Ramos (cell line): ENCODE data around the gene AUH.
"Not testable (repeated sequence)": the region's sequence is repeated elsewhere in the genome, so short reads cannot be mapped to it uniquely, and the experiment has no call there.

ENCODE experiments used
- in situ Hi-C: fragments of 300-500 bp; cut with MboI; formaldehyde crosslinking; loops from one replicate; pipeline ENCODE4 v1.14.3; 2022; ENCODE audit warnings: low sequenced_read_pairs; ENCODE audit not compliant: unreplicated experiment

AUH gene

GRCh38 chr9:91214867-91215266 lies 146.9 kb downstream of the AUH start:
- in situ Hi-C loops: no loop called here

GRCh38 chr9:91214086-91214485 lies 147.6 kb downstream of the AUH start:
- in situ Hi-C loops: no loop called here

DNA sequence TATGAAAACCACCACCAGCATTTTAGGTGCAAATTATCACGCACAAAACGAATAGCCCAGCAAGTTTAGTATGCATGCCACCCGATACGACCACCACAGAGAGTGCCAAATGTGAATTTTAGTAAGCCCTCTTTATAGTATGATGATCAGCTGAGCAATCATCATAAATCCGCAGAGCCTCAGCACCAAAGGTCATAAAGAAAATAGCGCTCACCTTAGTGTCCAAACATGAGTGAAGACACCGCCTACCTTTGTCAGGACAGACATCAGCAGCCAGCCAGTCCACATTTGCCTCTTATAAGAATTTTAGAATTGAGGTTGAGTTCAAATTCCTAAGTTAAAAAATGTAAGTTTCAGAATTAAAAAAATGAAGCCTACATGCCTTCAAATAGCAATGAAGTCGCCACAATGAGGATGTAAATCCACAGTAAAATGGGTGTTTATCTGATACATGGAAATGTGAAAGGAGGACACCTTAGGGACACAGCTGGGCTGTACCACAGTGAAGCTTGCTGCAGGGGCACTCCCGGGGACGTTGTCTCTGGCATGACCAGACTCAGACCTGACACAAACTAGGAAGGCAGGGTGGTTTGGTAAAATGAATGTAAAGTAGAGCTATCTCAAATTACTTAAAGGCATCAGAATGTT lies 149.0 kb downstream of the AUH start:
- in situ Hi-C loops: no loop called here

DNA sequence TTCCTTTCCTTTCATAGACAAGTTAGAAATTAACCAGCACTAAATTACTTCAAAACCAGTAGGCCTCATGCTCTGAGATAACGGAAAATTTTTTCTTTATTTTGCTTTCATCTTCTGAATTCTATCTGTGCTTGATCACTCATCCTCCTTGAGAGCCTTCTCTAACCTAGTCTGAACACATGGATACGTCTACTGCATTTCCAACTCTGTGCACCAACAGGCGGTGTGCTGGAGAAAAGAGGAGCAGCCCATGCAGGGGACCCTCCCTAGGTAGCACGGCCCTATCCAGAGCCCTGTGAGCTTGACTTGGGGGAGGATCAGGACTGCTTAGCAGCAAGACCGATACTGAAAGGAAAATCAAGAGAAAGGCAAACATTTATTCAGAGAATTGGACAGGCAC lies 149.8 kb downstream of the AUH start:
- in situ Hi-C loops: no loop called here

DNA sequence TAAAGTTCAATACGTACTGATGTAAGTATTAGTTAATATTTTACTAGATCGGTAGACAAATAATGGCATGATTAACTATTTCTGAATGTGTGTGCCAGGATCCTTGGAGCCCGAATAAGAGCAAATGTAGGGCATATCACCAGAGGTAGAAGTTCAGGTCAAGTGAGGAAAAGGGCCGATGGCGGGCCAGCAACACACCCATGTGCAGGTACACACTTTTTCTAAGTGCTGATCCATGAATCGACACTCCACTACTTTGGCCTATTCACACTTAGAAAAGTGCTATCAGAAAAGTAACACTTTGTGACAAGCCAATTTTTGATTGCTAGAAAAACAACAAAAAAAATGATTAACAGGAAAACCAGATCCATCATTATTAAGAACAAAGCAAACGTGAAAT lies 150.3 kb downstream of the AUH start:
- in situ Hi-C loops: no loop called here

DNA sequence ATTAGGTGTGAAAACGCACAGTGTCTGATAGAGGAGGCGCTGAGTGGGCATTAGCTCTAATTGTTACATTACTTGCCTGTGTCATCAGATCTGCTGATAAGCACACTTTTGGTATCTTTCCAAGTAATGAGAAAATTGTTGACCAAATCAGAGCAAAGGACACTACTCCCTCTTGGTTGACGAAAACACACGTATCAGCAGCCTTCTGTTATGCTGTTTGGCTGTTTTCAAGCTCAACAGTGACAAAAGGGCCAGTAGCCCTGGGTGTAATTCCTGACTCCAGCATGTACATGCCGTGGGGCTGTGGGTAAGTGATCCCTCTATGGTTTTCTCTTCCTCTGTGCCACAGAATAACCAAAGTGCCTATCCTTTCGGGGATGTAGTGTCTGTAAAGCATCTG lies 151.4 kb downstream of the AUH start:
- in situ Hi-C loops: no loop called here

DNA sequence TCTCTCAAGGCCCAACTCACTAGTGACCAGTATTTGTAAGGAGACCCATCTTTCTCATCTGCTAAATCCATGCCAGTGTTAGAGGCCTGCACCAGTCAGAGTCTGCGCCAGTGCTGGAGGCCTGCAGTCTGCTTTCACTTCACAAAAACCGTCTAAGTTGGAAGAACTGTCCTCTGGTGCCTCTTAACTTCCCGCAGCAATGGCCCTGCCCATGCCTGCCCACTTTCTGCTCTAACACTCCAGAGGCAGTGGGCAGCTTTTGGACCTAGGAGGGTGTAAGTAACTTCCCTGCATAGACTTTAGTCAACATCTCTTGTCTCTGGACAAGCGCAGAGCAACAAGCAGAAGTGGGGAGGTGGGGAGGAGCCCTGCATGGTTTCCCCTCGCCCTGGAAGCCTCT lies 152.9 kb downstream of the AUH start:
- in situ Hi-C loops: no loop called here

GRCh38 chr9:91208419-91208745 lies 153.3 kb downstream of the AUH start:
- in situ Hi-C loops: no loop called here

DNA sequence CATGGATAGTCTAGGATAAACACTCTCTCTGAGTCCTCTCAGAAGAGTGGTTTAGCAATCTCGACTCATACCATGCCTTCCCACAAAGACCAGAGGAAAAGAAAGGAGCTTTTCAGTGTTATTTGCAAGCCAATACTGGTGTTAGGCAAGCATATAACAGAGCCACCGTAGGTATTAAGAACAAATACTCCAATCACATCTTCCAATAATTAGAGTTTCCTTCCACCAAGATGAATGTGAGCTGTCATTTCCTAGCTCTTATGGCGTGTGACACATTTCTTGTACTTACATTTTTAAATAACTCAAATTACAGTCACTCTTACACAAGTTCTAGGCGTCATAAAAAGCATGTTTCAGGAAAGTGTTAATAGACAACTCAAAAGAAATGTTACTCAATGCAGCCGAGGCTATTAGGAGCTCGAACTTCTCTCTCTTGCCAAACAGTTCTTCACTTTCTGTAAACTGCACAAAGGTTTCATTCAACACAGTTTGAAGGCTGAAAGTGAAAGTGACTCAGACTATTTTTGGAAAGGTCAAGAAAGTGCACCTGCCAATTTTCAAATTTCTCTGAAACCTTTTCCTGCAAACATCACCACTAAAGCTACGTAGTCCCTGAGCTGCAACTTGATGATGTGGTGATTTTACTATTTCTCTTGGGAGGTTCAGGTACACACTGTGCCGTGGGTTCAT lies 153.8 kb downstream of the AUH start:
- in situ Hi-C loops: no loop called here

GRCh38 chr9:91207397-91207728 lies 154.4 kb downstream of the AUH start:
- in situ Hi-C loops: no loop called here

DNA sequence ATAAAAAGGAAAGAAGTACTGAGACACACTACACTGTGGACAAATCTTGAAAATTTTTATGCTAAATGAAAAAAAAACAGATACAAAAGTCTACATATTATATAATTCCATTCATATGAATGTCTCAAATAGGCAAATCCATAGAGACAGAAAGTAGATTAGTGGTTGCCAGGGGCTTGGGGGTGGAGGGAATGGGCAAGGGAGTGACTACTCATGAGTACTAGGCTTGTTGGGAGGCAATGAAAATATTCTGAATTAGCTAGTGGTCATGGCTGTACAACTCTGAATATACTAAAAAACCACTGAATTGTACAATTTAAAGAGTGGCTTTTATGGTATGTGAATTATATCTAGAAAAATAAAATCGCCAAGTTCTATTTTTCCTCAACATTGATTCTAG lies 154.9 kb downstream of the AUH start:
- in situ Hi-C loops: no loop called here

- in situ Hi-C loops: no loop called here
Observed at GRCh38 chr9:91202736-91203283, 158.9 kb downstream of the AUH start.

GRCh38 chr9:91200692-91201336 lies 160.9 kb downstream of the AUH start:
- in situ Hi-C loops: no loop called here

GRCh38 chr9:91199739-91200497 lies 161.8 kb downstream of the AUH start:
- in situ Hi-C loops: no loop called here

DNA sequence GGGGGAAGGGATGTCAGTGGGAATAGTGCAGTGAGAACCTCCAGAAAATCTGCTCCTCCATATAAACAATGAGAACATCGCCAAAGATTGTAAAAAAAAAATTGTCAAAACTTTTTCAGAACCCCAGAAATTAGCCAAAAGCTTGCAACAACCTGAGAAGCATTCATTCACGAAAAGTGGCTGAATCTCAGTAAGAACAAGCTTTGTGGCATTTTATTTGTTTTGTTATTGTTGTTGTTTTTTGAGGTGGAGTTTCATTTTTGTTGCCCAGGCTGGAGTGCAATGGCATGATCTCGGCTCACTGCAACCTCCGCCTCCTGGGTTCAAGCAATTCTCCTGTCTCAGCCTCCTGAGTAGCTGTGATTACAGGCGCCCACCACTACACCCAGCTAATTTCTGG lies 162.8 kb downstream of the AUH start:
- in situ Hi-C loops: not testable (repeated sequence)

GRCh38 chr9:91198405-91198804 lies 163.3 kb downstream of the AUH start:
- in situ Hi-C loops: no loop called here

GRCh38 chr9:91197232-91198181 lies 164.2 kb downstream of the AUH start:
- in situ Hi-C loops: no loop called here

DNA sequence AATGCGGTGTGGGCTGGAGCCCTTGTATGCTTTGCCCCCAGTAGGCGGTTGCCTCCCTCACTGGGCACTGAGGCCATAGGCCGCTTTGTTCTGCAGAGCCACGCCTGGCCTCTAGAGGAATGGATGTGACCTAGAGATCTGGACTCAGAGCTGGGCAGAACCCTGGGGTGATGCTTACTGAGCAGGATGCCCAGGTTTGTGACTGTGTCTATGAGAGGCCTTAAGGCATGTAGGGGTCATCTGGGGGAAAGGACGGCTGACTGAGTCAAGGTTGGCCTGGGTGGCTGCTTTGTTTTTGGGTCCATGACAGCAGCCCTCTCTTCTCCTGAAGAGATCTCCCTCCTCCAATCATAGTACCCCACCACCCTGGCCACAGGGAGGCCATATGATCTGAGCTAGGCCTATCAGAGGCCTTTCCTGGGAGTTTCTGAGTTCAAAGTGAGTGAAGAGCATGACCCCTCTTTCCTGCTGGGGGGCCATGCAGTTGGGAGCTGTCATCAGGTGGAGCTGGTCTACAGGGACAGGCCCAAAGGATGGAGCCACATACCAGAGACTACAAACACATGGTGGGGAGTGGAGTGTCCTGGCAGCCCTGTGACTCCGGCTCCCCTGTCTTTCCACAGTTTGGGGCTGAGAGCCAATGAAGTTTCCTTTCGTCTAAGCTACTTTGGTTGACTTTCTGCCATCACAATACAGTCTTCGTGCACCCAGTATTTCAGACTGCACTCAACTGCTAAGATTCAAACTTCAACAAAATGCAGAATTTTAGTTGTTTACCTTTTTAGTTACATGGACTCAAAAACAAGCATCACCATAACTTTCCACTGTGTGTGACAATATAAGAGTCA lies 165.4 kb downstream of the AUH start:
- in situ Hi-C loops: no loop called here
